ENCODE data around the gene ELOVL3. TPM values are rescaled to one million over a fixed set of nuclear protein-coding genes. Genes with fewer than 3 reads are reported as not detected.

ELOVL3 gene
- total and polyA plus RNA-seq, 2 experiments from 2014 or later = 1.4 to 1.9 TPM

DNA sequence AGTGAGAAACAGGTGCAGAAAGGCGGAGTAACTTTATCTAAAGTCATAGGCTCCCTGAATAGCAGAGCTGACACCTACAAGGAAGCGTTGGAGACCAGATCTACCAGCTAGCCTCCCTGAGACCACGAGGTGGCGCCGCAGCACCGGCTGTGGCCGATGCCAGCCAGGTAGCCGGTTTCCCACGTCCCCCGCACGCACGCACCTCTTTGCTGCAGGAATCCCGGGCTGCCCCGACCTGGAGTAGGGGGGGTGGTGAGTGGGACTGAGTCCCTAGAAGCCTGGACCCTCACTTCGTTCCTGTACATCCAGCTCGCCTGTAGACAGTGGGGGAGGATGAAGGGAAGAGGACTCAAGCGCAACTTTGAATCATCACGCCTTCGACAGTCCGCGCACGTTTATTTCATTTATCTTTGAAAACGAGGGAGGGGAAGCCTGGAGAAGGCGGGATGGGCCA lies 3.7 kb downstream of the ELOVL3 start:
- Histone ChIP-seq H3K4me2 (ENCODE audit: unreplicated experiment) (peak overlapping the region; percentile 86), H2AFZ (peak overlapping the region; percentile 67)
- WGBS, 2 experiments (ENCODE audit: low coverage in 1 of 2, low lambda C conversion rate in 2 of 2, missing lambda C conversion rate in 2 of 2) = 1 to 2% methylated on average over 24 of the region's 24 CpGs

DNA sequence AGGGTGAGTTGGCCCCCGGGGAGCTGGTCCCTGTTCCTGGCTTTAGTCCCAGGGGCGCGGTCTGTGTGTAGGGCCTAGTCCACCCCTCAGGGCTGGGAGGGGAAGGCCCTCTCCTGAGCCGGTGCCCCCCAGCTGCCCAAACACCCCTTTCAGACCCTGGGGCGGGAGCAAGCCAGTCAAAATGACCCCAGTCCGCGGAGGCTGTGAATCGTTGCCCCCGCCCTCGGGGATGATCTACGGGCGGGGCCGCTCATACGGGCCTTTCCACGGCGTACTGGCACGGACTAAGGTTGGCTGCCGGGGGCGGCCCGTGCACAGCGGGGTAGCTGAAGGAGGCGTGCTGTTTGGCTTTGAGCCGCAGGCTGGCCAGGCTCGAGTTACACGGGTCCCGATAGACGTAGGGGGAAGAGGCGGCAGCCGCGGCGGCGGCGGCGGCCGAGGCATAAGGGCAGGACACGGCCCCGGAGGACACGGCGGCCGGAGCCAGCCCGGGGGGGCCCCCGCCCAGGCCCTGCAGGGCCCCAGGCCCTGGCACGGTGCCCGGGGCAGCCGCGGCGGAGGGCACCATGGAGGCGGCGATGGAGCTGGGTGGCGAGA lies 4.3 kb downstream of the ELOVL3 start:
- H2AFZ ChIP-seq = peak overlapping the region; percentile 67
- DNase-seq = peak; percentile 84
- no peaks in the 10 kb centered on the region for H3K79me2 ChIP-seq (ENCODE audit: insufficient read depth)
- no peaks in the 10 kb centered on the region for H3K9me3 ChIP-seq (ENCODE audit: low read depth)
- H3K4me2 ChIP-seq (ENCODE audit: unreplicated experiment) = peak overlapping the region; percentile 86
- H3K27me3 ChIP-seq (replicated peaks; ENCODE audit: insufficient read depth) = no peaks in the 10 kb centered on the region
- 1 to 2% methylated on average over 37 to 50 of the region's 50 CpGs for WGBS, 2 experiments (ENCODE audit: low coverage in 1 of 2, low lambda C conversion rate in 2 of 2, missing lambda C conversion rate in 2 of 2)
- in situ Hi-C loops (cut with MboI) = no loop called here
- H3K9ac ChIP-seq = peak overlapping the region; percentile 29
- no peak overlapping the region for H3K27ac ChIP-seq
- no peak for TF ChIP-seq EZH2 (IDR thresholded peaks at IDR 0.05; ENCODE audit: insufficient read depth, poor library complexity, severe bottlenecking)
- no peak for TF ChIP-seq EZH2phosphoT487 (IDR thresholded peaks at IDR 0.05; ENCODE audit: insufficient read depth, low read depth)
- H3K4me3 ChIP-seq = peak overlapping the region; percentile 65
- H3F3A ChIP-seq (ENCODE audit: insufficient read depth) = peaks cover 8% of the 10 kb centered on the region
- no peaks in the 10 kb centered on the region for H3K36me3 ChIP-seq (ENCODE audit: low read depth)
- peaks cover 13% of the 10 kb centered on the region for H3K4me1 ChIP-seq (ENCODE audit: insufficient read depth)
- H4K20me1 ChIP-seq (ENCODE audit: insufficient read depth) = no peaks in the 10 kb centered on the region
- H3K9me2 ChIP-seq (ENCODE audit: insufficient read depth) = no peaks in the 10 kb centered on the region

More for the DNA sequence above, 3.7 kb downstream of the ELOVL3 start:
- H3K4me3 ChIP-seq = peak overlapping the region; percentile 65
- H3F3A ChIP-seq (ENCODE audit: insufficient read depth) = peaks cover 13% of the 10 kb centered on the region
- peak; percentile 87 for DNase-seq
- no peaks in the 10 kb centered on the region for H3K36me3 ChIP-seq (ENCODE audit: low read depth)
- H3K27ac ChIP-seq = no peak overlapping the region
- TF ChIP-seq EZH2phosphoT487 (IDR thresholded peaks at IDR 0.05; ENCODE audit: insufficient read depth, low read depth) = no peak
- no peak for TF ChIP-seq EZH2 (IDR thresholded peaks at IDR 0.05; ENCODE audit: insufficient read depth, poor library complexity, severe bottlenecking)
- H3K27me3 ChIP-seq (replicated peaks; ENCODE audit: insufficient read depth) = no peaks in the 10 kb centered on the region
- no peaks in the 10 kb centered on the region for H3K9me2 ChIP-seq (ENCODE audit: insufficient read depth)
- in situ Hi-C loops (cut with MboI) = loop anchor here (5.0 kb wide), 1 partner anchor 117 kb away; no protein-coding TSS in a partner anchor
- H4K20me1 ChIP-seq (ENCODE audit: insufficient read depth) = no peaks in the 10 kb centered on the region
- no peaks in the 10 kb centered on the region for H3K9me3 ChIP-seq (ENCODE audit: low read depth)
- H3K9ac ChIP-seq = 0 out of 2 replicates have a peak overlapping the region, but pooled peaks have one; percentile 27
- no peaks in the 10 kb centered on the region for H3K79me2 ChIP-seq (ENCODE audit: insufficient read depth)
- peaks cover 16% of the 10 kb centered on the region for H3K4me1 ChIP-seq (ENCODE audit: insufficient read depth)

DNA sequence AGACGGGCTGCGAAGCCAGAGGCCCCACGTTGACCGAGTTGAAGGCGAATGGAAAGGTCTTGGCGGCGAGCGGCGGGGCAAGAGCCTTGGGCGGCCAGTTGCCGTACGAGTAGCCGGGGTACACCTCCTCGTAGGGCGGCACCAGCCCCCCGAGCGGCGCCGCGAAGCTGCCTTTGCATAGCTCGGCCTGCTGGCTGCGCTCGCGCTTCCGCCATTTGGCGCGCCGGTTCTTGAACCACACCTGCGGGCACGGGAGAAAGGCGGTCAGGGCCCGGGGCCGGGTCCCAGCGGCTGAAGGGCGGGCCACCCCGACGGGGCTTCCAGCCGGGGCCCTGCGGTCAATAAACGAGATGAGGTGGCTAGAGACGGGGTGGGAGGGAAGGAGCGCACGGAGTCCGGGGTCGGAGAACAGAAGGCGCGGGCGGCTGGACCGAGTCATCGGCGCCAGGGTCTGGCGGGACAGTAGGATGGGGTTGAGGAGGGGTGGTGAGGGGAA lies 4.8 kb downstream of the ELOVL3 start:
- Histone ChIP-seq H3K4me1 (ENCODE audit: insufficient read depth) (peaks cover 8% of the 10 kb centered on the region), H3K9ac (peak overlapping the region; percentile 29), H3K9me3 (ENCODE audit: low read depth) (no peaks in the 10 kb centered on the region), H3F3A (ENCODE audit: insufficient read depth) (peaks cover 6% of the 10 kb centered on the region; the same call in 1 of the 2 replicates), H3K4me2 (ENCODE audit: unreplicated experiment) (peak overlapping the region; percentile 86), H3K9me2 (ENCODE audit: insufficient read depth) (no peaks in the 10 kb centered on the region), H4K20me1 (ENCODE audit: insufficient read depth) (no peaks in the 10 kb centered on the region), H3K79me2 (ENCODE audit: insufficient read depth) (no peaks in the 10 kb centered on the region), H3K27ac (no peak overlapping the region), H2AFZ (peak overlapping the region; percentile 67), H3K36me3 (ENCODE audit: low read depth) (no peaks in the 10 kb centered on the region), H3K27me3 (replicated peaks; ENCODE audit: insufficient read depth) (no peaks in the 10 kb centered on the region), H3K4me3 (peak overlapping the region; percentile 65)
- no peak for TF ChIP-seq EZH2phosphoT487 (IDR thresholded peaks at IDR 0.05; ENCODE audit: insufficient read depth, low read depth)
- no peak for TF ChIP-seq EZH2 (IDR thresholded peaks at IDR 0.05; ENCODE audit: insufficient read depth, poor library complexity, severe bottlenecking)
- 1% methylated on average over 36 to 37 of the region's 52 CpGs for WGBS, 2 experiments (ENCODE audit: low coverage in 1 of 2, low lambda C conversion rate in 2 of 2, missing lambda C conversion rate in 2 of 2)
- peak; percentile 59 for DNase-seq
- in situ Hi-C loops (cut with MboI) = no loop called here

DNA sequence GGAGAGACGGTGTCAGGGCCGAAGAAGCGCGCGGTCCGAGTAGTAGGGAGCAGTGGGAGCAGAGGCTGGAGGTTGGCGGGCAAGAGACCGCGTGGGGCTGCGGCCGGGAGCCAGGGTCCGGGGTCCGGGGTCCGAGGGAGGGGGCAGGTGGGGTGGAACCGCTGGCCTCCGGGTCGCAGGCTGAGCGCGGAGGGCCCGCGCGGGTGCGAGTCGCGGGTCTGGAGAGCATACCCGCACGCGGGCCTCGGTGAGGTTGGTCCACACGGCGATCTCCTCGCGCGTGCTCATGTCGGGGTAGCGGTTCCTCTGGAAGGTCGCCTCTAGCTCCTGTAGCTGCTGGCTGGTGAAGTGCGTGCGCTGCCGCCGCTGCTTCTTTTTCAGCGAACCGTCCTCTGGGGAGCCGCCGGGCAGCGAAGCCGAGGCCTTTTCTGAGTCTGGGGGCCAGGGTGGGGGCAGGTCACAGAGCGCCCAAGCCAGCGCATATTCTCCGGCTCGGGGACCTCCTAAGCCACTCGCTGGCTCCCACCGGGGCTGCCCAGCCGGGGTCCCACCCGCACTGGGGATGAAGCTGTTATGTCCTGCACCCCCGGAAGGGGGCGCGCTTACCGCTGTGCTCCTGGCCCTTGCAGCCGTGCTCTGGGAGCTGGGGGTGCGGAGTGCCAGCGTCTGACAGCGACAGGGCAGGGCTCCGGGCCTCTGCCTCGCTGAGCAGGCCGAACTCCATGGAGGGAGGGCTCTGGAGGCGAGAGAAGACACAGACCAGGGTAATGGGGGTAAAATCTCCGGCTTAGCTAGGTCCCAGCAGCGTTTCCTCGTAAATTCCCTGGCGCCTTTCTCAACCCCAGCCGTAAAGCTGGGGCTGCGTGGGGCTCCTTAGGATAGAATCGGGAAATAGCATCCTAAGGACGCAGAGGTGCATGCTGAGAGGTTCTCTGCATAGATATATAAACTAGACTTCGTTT lies 5.5 kb downstream of the ELOVL3 start:
- Histone ChIP-seq H3K27ac (no peak overlapping the region), H2AFZ (peak overlapping the region; percentile 67), H3K36me3 (ENCODE audit: low read depth) (no peaks in the 10 kb centered on the region), H3K4me1 (ENCODE audit: insufficient read depth) (peaks cover 3% of the 10 kb centered on the region), H3K4me2 (ENCODE audit: unreplicated experiment) (peak overlapping the region; percentile 86), H3K27me3 (replicated peaks; ENCODE audit: insufficient read depth) (no peaks in the 10 kb centered on the region), H3K9me3 (ENCODE audit: low read depth) (no peaks in the 10 kb centered on the region), H4K20me1 (ENCODE audit: insufficient read depth) (no peaks in the 10 kb centered on the region), H3K4me3 (peak overlapping the region; percentile 65), H3F3A (ENCODE audit: insufficient read depth) (peaks cover 3% of the 10 kb centered on the region; the same call in 1 of the 2 replicates), H3K9ac (no peak overlapping the region; the same call in 1 of the 2 replicates), H3K79me2 (ENCODE audit: insufficient read depth) (no peaks in the 10 kb centered on the region), H3K9me2 (ENCODE audit: insufficient read depth) (no peaks in the 10 kb centered on the region)
- in situ Hi-C loops (cut with MboI) = no loop called here
- no peak for TF ChIP-seq EZH2phosphoT487 (IDR thresholded peaks at IDR 0.05; ENCODE audit: insufficient read depth, low read depth)
- TF ChIP-seq EZH2 (IDR thresholded peaks at IDR 0.05; ENCODE audit: insufficient read depth, poor library complexity, severe bottlenecking) = no peak
- peak; percentile 68 for DNase-seq
- WGBS, 2 experiments (ENCODE audit: low coverage in 1 of 2, low lambda C conversion rate in 2 of 2, missing lambda C conversion rate in 2 of 2) = 23 to 26% methylated on average over 51 to 60 of the region's 76 CpGs
